Mesothelial cell of epicardium (in vitro differentiated cells): ENCODE results near the gene TMIGD1. TPM values are rescaled to one million over a fixed set of nuclear protein-coding genes. Genes with fewer than 3 reads are reported as not detected.

Experiments used
- DNase-seq, 2 experiments: peaks; one replicate each; pipeline ENCODE4 v3.0.0; 2021; ENCODE audit warnings: low spot score in 2 of 2; ENCODE audit not compliant: unreplicated experiment in 2 of 2
- H3K27ac Mint-ChIP-seq: 2 replicates; pipeline ENCODE4 v1.8.0; 2021; ENCODE audit warnings: mixed read lengths
- H3K27me3 Mint-ChIP-seq: 2 replicates; pipeline ENCODE4 v1.8.0; 2021; ENCODE audit warnings: low read depth, mixed read lengths
- H3K36me3 Mint-ChIP-seq: 2 replicates; pipeline ENCODE4 v1.8.0; 2021; ENCODE audit warnings: mixed read lengths
- H3K4me1 Mint-ChIP-seq: 2 replicates; pipeline ENCODE4 v1.8.0; 2021; ENCODE audit warnings: mixed read lengths
- H3K4me3 Mint-ChIP-seq: 2 replicates; pipeline ENCODE4 v1.8.0; 2021; ENCODE audit warnings: mild to moderate bottlenecking, moderate library complexity, mixed read lengths
- H3K9me3 Mint-ChIP-seq: 2 replicates; pipeline ENCODE4 v1.8.0; 2021; ENCODE audit warnings: mixed read lengths
- total RNA-seq: library from RNA; stranded (reverse); gene quantifications from 3 replicates; pipeline ENCODE4 v1.2.1, GENCODE V29; 2021
- TF ChIP-seq, protein P1 (sequence below): fragments of 200-600 bp; sonication (generic); IDR thresholded peaks from one replicate; pipeline ENCODE4 v1.5.0; 2021; ENCODE audit warnings: antibody characterized with exemption; ENCODE audit not compliant: unreplicated experiment

TMIGD1 gene
- total RNA-seq, 1 donor from 2014 or later, result not detected

DNA sequence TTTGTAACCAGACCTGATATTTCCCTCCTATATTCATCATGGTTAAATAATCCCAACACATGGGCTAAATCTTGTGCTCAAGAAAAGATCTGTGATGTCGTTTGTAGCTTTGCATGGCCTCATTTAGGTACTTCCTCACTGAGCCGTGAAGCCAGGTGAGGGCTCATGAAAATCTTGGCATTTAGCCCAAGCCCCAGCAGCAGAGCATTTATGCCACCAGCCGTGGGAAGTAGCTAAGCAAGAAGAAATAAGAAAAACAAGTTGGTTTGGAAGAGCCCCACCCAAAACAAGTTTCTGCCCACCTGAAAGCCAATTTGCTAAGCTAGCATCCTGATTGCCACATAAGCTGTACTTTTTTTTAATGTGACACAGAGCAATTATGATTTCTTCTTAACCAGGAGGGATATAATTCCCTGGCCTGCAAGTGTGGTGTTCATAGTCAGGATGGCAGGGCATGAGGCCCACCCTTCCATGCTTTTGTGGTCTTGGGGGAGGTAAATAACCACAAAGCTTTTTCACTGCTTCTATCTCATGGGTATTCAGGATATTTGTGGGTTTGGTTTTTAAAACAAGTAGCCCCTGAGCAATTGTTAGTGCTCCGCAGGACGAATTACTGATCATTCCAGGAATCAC is 10.5 kb downstream of the TMIGD1 start:
- no peak overlapping the region for H3K27ac Mint-ChIP-seq
- no peak overlapping the region for H3K4me3 Mint-ChIP-seq
- no peaks in the 10 kb centered on the region for H3K9me3 Mint-ChIP-seq
- no peaks in the 10 kb centered on the region for H3K36me3 Mint-ChIP-seq
- peaks cover 60% of the 10 kb centered on the region for H3K27me3 Mint-ChIP-seq
- H3K4me1 Mint-ChIP-seq, result peaks cover 35% of the 10 kb centered on the region
- no peak for DNase-seq
- TF ChIP-seq, protein P1, sequence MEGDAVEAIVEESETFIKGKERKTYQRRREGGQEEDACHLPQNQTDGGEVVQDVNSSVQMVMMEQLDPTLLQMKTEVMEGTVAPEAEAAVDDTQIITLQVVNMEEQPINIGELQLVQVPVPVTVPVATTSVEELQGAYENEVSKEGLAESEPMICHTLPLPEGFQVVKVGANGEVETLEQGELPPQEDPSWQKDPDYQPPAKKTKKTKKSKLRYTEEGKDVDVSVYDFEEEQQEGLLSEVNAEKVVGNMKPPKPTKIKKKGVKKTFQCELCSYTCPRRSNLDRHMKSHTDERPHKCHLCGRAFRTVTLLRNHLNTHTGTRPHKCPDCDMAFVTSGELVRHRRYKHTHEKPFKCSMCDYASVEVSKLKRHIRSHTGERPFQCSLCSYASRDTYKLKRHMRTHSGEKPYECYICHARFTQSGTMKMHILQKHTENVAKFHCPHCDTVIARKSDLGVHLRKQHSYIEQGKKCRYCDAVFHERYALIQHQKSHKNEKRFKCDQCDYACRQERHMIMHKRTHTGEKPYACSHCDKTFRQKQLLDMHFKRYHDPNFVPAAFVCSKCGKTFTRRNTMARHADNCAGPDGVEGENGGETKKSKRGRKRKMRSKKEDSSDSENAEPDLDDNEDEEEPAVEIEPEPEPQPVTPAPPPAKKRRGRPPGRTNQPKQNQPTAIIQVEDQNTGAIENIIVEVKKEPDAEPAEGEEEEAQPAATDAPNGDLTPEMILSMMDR, result no peak

DNA sequence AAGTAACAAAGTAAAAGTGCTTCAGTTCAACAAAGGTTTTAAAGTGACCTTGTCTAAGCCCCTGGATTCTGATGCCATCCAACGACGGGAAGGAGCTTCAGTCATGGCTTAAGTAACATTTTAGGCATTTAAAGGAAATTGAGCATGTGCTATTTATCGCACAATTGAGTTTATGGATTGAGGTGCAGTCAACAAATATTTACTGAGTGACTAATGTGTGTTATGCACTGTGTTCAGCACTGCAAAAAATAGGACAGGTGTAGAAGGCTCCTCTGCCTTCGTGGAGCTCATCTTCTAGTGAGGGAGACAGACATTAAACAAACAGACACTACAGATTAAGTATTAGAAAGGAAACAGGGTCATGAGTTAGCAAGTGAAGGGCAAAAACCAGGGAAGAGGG is 12.5 kb downstream of the TMIGD1 start:
- H3K4me1 Mint-ChIP-seq, result peaks cover 27% of the 10 kb centered on the region
- no peaks in the 10 kb centered on the region for H3K9me3 Mint-ChIP-seq
- no peak overlapping the region for H3K27ac Mint-ChIP-seq
- TF ChIP-seq, protein P1, result no peak
- H3K36me3 Mint-ChIP-seq, result no peaks in the 10 kb centered on the region
- DNase-seq, result no peak
- peaks cover 62% of the 10 kb centered on the region for H3K27me3 Mint-ChIP-seq
- no peak overlapping the region for H3K4me3 Mint-ChIP-seq

DNA sequence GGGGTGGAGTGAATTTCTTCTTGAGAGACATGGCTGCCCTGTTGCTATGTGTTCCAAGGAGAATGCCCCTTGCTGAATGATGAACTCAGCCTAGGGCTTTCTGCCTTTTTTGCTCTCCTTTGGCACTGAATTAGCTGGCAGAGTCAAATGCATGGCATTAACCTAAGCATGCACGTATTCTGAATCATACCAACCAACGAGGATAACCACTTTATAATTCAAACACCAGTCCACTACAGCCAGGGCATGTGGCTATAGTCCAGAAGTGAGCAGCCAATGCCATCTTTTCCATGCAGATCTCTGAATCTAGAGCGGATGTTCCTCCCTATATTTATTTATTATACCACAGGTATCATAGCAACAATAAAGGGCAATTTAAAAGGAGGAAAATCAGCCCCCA is 15.7 kb downstream of the TMIGD1 start:
- Mint-ChIP-seq H3K27ac (no peak overlapping the region), H3K9me3 (no peaks in the 10 kb centered on the region), H3K4me1 (no peaks in the 10 kb centered on the region), H3K27me3 (peaks cover 55% of the 10 kb centered on the region), H3K36me3 (no peaks in the 10 kb centered on the region), H3K4me3 (no peak overlapping the region)
- DNase-seq, result no peak
- TF ChIP-seq, protein P1, result no peak

DNA sequence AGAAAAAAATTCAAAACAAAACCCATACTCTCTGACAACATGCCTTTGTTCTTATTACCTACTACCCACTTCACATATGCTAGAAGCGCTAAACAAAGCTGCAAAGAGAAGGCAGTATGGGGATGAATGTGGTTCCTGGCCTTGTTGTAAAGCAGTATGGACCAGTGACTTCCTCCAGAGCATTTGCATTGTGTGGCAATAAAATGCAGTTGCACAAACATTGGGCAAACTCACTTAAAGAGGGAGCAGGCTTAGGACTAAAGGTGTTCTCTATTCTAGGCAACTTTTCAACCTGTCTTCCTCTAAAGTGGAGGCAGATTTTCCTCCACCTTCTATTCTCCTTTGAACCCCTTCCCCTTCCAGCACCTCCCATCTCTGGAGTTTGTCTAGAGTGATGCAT is 17.1 kb downstream of the TMIGD1 start:
- no peak for DNase-seq
- no peaks in the 10 kb centered on the region for H3K9me3 Mint-ChIP-seq
- TF ChIP-seq, protein P1, result no peak
- H3K4me3 Mint-ChIP-seq, result no peak overlapping the region
- H3K4me1 Mint-ChIP-seq, result no peaks in the 10 kb centered on the region
- no peaks in the 10 kb centered on the region for H3K36me3 Mint-ChIP-seq
- H3K27ac Mint-ChIP-seq, result no peak overlapping the region
- H3K27me3 Mint-ChIP-seq, result peaks cover 54% of the 10 kb centered on the region

DNA sequence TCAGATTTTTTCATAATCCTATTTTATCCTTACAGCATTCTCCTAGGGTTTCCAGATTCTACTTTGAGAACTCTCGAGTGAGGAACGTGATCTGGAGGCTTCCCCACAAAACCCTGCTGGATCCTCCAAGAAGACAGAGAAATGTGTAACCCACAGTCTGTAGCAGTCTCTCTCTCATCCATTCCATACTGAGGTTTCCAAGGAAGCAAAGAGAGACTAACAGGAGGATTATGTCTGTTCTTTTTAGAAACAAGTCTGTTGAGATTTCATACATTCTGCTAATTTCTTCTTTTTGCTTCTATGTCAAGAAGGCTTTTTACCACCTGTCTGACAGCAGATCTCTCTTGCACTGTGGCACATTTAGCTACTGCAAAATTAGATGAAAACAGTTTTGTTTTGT is 18.8 kb downstream of the TMIGD1 start:
- no peak for DNase-seq
- Mint-ChIP-seq H3K4me3 (no peak overlapping the region), H3K36me3 (no peaks in the 10 kb centered on the region), H3K9me3 (no peaks in the 10 kb centered on the region), H3K4me1 (no peaks in the 10 kb centered on the region), H3K27ac (no peak overlapping the region), H3K27me3 (peaks cover 44% of the 10 kb centered on the region)
- TF ChIP-seq, protein P1, result no peak

DNA sequence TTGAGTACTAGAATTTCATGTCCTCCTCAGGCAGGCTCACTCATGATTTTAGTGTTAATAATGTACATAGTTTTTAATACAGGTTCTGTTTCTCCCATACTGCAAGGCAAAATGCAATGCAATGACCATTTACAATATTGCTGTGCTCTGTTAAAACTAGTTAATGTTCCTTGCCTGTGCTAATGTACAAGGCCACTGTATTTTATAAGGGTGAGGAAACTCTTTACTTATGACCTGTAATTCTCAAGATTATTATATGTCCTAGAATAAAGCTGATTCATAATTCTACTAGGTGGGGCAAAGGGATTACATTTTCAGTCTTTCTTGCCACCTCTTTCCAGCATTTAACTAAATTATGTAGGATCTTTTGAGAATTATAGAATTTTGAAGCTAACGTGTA is 19.4 kb downstream of the TMIGD1 start:
- Mint-ChIP-seq H3K4me3 (no peak overlapping the region), H3K27ac (no peak overlapping the region), H3K36me3 (no peaks in the 10 kb centered on the region), H3K27me3 (peaks cover 38% of the 10 kb centered on the region), H3K9me3 (no peaks in the 10 kb centered on the region), H3K4me1 (no peaks in the 10 kb centered on the region)
- TF ChIP-seq, protein P1, result no peak
- no peak for DNase-seq
